Psoas muscle (tissue), 8 donors: ENCODE measurements around the gene ABLIM2. TPM values are rescaled to one million over a fixed set of nuclear protein-coding genes. Genes with fewer than 3 reads are reported as not detected.
A peak's percentile ranks its signal among the peaks of the same experiment; 100 is the strongest.

Experiments used
- ATAC-seq, 4 donors: fragments of 200-7000 bp; cut with Tn5 transposase; one replicate each; pipeline ENCODE4 v1.9.1; 2020; ENCODE audit warnings: moderate library complexity in 3 of 4, mild to moderate bottlenecking in 2 of 4
- DNase-seq, 2 donors: peaks; one replicate each; pipeline ENCODE4 v3.0.0-alpha.2; 2020
- H3K27ac ChIP-seq: fragments of 200-600 bp; one replicate; pipeline ENCODE4 v1.8.0; 2022
- H3K27me3 ChIP-seq, 3 donors: fragments of 200-600 bp in 1 of 3; one replicate each; pipeline versions ENCODE4 v1.6.1 to v1.8.0; 2013 to 2022; ENCODE audit warnings: low read length in 2 of 3, mild to moderate bottlenecking in 2 of 3, moderate library complexity in 1 of 3; ENCODE audit not compliant: insufficient read depth in 3 of 3
- H3K36me3 ChIP-seq, 2 donors: fragments of 200-600 bp in 1 of 2; one replicate each; pipeline versions ENCODE4 v1.6.1 to v1.8.0; 2013 to 2022; ENCODE audit warnings: low read depth in 1 of 2, mild to moderate bottlenecking in 1 of 2, moderate library complexity in 1 of 2; ENCODE audit not compliant: insufficient read depth in 1 of 2
- H3K4me1 ChIP-seq: fragments of 200-600 bp; one replicate; pipeline ENCODE4 v1.8.0; 2022
- H3K4me3 ChIP-seq: fragments of 200-600 bp; one replicate; pipeline ENCODE4 v1.8.0; 2022; ENCODE audit warnings: mild to moderate bottlenecking
- H3K9me3 ChIP-seq: fragments of 200-600 bp; one replicate; pipeline ENCODE4 v1.8.0; 2022
- CTCF ChIP-seq: fragments of 200-600 bp; IDR thresholded peaks from one replicate; pipeline ENCODE4 v1.8.0; 2022; ENCODE audit warnings: antibody characterized with exemption
- WGBS, 3 donors: extraction: QIAGEN DNeasy Blood & Tissue Kit; methylation state at CpG; one replicate each; pipeline versions ENCODE4 v1.1.6 to v1.1.7; 2013; 5-methylcytosine and 5-hydroxymethylcytosine counted together
- intact Hi-C, 2 donors: fragments of 100-400 bp; cut with DNase I; formaldehyde crosslinking; loops; one replicate each; pipeline versions ENCODE4 v1.11.0 to v1.14.2; 2022
- polyA plus RNA-seq, 3 donors: library from polyadenylated mRNA; stranded (reverse); fragments of 200-250 nt; gene quantifications; one replicate each; pipeline ENCODE4 v1.2.3, GENCODE V29; 2013
- total RNA-seq, 4 donors: library from RNA; stranded (reverse); fragmentation: NEBNext Ultra II Directional in 2 of 4; extraction: Animal tissue kit (Norgen Biotek cat#: 25700) in 2 of 4; gene quantifications; one replicate each; pipeline versions ENCODE4 v1.2.1 to v1.2.4, GENCODE V29; 2021 to 2023
- donor health status: healthy with polysubstance abuse.
- donor health status: DM: no; HTN: no; CAD: no; lungs with moderate emphysema.
- donor health status: Bipolar disorder and iron deficiency.
- donor health status: healthy.
- donor health status: DM: yes; HTN: yes; CAD: no.
- donor health status: DM: no; HTN: no; CAD: no.
- donor health status: DM: no; HTN: no; CAD: no.
- donor health status: DM: yes; HTN: yes; CAD: no.

Gene ABLIM2
- total and polyA plus RNA-seq, 7 donors = 82.2 to 956 (median 292) TPM

GRCh38 chr4:8132400-8132799 is 26.2 kb downstream of the ABLIM2 start:
- intact Hi-C loops = no loop called here
- 89 to 93% (median 91%) methylated on average over 10 of the region's 10 CpGs for WGBS, 3 donors
- no peak for DNase-seq
- no peaks in the 10 kb centered on the region for H3K27me3 ChIP-seq
- no peak for ATAC-seq
- no peak overlapping the region for H3K4me3 ChIP-seq
- H3K4me1 ChIP-seq = peaks cover 20% of the 10 kb centered on the region
- H3K36me3 ChIP-seq = no peaks in the 10 kb centered on the region
- H3K27ac ChIP-seq = no peak overlapping the region
- TF ChIP-seq CTCF = no peak
- H3K9me3 ChIP-seq = no peaks in the 10 kb centered on the region

GRCh38 chr4:8131826-8132225 is 26.8 kb downstream of the ABLIM2 start:
- peak in 1 of 2 donors; percentile 37 for DNase-seq
- no peak for TF ChIP-seq CTCF
- no peak for ATAC-seq
- intact Hi-C loops = no loop called here
- H3K27ac ChIP-seq = no peak overlapping the region
- no peaks in the 10 kb centered on the region for H3K36me3 ChIP-seq
- 78 to 85% (median 85%) methylated on average over 18 of the region's 18 CpGs for WGBS, 3 donors
- no peaks in the 10 kb centered on the region for H3K9me3 ChIP-seq
- H3K4me1 ChIP-seq = peaks cover 20% of the 10 kb centered on the region
- no peak overlapping the region for H3K4me3 ChIP-seq
- H3K27me3 ChIP-seq = no peaks in the 10 kb centered on the region

GRCh38 chr4:8131210-8131609 is 27.4 kb downstream of the ABLIM2 start:
- H3K4me3 ChIP-seq = no peak overlapping the region
- intact Hi-C loops = no loop called here

GRCh38 chr4:8130346-8131066 is 28.1 kb downstream of the ABLIM2 start:
- Histone ChIP-seq H3K27me3 (no peaks in the 10 kb centered on the region), H3K4me3 (no peak overlapping the region), H3K4me1 (peaks cover 20% of the 10 kb centered on the region), H3K27ac (peak overlapping the region; percentile 48), H3K36me3 (peaks cover 0 to 3% of the 10 kb centered on the region in 2 donors), H3K9me3 (no peaks in the 10 kb centered on the region)
- ATAC-seq (no peak), DNase-seq (peak in 1 of 2 donors; percentile 62)
- 66 to 83% (median 68%) methylated on average over 17 to 18 of the region's 18 CpGs for WGBS, 3 donors
- no peak for TF ChIP-seq CTCF
- intact Hi-C loops = no loop called here

More at GRCh38 chr4:8131210-8131609, 27.4 kb downstream of the ABLIM2 start:
- DNase-seq (peak in 1 of 2 donors; percentile 43), ATAC-seq (no peak)
- Histone ChIP-seq H3K27ac (no peak overlapping the region), H3K9me3 (no peaks in the 10 kb centered on the region), H3K36me3 (no peaks in the 10 kb centered on the region), H3K4me1 (peaks cover 20% of the 10 kb centered on the region), H3K27me3 (no peaks in the 10 kb centered on the region)
- no peak for TF ChIP-seq CTCF
- whole genome bisulfite sequencing, 3 donors = 65 to 77% (median 71%) methylated on average over 8 of the region's 8 CpGs
